Bronchial epithelial cell (primary cell): ENCODE data around the gene B3GALT5. TPM values are rescaled to one million over a fixed set of nuclear protein-coding genes. Genes with fewer than 3 reads are reported as not detected.

Source experiments
- DNase-seq: peaks from one replicate; pipeline ENCODE4 v3.0.0-alpha.2; 2010; ENCODE audit warnings: low read depth
- FAIRE-seq: peaks from 2 replicates; lab custom pipeline; 2011; peaks lifted over from hg19 to GRCh38; lab: Jason Lieb, UNC
- H3K27me3 ChIP-seq: 2 replicates; pipeline ENCODE4 v1.5.1; 2011; ENCODE audit warnings: low read length; ENCODE audit not compliant: control insufficient read depth, insufficient read depth
- H3K36me3 ChIP-seq: 2 replicates; pipeline ENCODE4 v1.5.1; 2011; ENCODE audit warnings: low read length; ENCODE audit not compliant: control insufficient read depth, insufficient read depth
- H3K4me3 ChIP-seq: 2 replicates; pipeline ENCODE4 v1.5.1; 2011; ENCODE audit warnings: mild to moderate bottlenecking, low read depth, low read length, control low read depth
- total RNA-seq: library from RNA; depleted of rRNA; stranded (reverse); fragments of >200 nt; gene quantifications from 2 replicates; pipeline ENCODE4 v1.2.1, GENCODE V29; 2014
- TF ChIP-seq, protein P1 (sequence below): IDR thresholded peaks from 2 replicates; pipeline ENCODE4 v1.5.1; 2011; ENCODE audit warnings: mild to moderate bottlenecking, moderate library complexity, low read length, control low read depth, inconsistent platforms; ENCODE audit not compliant: insufficient read depth, severe bottlenecking

The B3GALT5 gene
- total RNA-seq, 1 donor from 2014 or later, result under 0.01 TPM

DNA sequence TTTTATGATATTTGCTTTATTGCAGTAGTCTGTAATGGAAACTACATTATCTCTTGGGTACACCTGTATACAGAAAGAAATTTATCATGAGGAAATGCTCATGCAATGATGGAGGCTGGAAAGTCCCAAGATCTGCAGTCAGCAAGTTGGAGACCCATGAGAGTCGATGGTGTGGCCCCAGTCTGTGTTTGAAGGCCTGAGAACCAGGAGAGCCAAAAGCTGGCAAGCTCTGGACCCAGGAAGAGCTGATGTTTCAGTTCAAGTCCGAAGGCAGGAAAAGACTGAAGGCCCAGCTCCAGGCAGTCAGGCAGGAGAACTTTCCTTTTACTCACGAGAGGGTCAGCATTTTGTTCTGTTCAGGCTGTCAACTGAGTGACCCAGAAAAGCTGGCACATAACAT, 42.2 kb downstream of the B3GALT5 start:
- DNase-seq, result no peak
- TF ChIP-seq, protein P1, sequence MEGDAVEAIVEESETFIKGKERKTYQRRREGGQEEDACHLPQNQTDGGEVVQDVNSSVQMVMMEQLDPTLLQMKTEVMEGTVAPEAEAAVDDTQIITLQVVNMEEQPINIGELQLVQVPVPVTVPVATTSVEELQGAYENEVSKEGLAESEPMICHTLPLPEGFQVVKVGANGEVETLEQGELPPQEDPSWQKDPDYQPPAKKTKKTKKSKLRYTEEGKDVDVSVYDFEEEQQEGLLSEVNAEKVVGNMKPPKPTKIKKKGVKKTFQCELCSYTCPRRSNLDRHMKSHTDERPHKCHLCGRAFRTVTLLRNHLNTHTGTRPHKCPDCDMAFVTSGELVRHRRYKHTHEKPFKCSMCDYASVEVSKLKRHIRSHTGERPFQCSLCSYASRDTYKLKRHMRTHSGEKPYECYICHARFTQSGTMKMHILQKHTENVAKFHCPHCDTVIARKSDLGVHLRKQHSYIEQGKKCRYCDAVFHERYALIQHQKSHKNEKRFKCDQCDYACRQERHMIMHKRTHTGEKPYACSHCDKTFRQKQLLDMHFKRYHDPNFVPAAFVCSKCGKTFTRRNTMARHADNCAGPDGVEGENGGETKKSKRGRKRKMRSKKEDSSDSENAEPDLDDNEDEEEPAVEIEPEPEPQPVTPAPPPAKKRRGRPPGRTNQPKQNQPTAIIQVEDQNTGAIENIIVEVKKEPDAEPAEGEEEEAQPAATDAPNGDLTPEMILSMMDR, result no peak
- no peak overlapping the region for H3K4me3 ChIP-seq
- no peak for FAIRE-seq
- H3K36me3 ChIP-seq, result no peaks in the 10 kb centered on the region
- H3K27me3 ChIP-seq, result no peaks in the 10 kb centered on the region

DNA sequence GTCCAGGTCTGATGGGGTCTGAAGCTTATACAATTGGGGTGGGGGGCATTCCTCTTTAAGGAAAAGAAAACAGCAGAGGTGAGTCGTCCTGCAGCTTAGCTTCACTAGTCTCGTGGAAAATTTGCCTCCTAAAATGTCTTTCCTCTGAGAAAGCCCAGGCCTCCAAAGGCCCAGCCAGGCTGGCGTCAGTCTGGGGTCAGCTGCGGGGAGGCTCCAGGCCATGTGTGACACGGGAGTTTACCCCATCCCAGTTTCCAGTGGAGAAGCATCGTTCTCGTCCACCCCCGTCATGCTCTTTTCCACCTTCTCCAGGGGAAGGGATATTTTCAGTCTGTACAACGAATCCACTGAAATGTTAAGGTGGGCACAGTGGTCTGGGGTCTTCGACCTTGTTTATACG, 42.8 kb downstream of the B3GALT5 start:
- FAIRE-seq, result no peak
- Histone ChIP-seq H3K27me3 (no peaks in the 10 kb centered on the region), H3K4me3 (no peak overlapping the region), H3K36me3 (no peaks in the 10 kb centered on the region)
- DNase-seq, result no peak
- TF ChIP-seq, protein P1, result no peak

DNA sequence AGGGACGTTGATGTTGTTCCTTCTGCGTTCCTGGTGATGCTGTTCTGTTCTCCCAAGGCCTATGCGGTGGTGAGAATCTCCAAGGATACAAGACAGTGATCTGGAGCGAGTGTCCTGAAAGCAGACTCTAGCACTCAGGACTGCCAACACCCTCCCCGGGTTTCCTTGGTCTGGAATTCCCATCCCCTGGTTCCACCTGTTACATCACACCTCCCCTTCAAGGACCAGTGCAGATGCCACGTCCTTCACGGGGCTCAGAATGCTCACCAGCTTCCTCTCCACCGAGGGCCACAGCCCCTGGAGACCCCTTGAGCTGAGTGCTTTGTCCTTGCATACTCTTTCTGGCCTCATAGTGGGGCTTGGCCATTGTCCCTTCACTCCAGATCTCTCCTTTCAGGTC, 43.5 kb downstream of the B3GALT5 start:
- Histone ChIP-seq H3K36me3 (no peaks in the 10 kb centered on the region), H3K27me3 (no peaks in the 10 kb centered on the region), H3K4me3 (no peak overlapping the region)
- TF ChIP-seq, protein P1, result no peak
- FAIRE-seq (no peak), DNase-seq (no peak)

DNA sequence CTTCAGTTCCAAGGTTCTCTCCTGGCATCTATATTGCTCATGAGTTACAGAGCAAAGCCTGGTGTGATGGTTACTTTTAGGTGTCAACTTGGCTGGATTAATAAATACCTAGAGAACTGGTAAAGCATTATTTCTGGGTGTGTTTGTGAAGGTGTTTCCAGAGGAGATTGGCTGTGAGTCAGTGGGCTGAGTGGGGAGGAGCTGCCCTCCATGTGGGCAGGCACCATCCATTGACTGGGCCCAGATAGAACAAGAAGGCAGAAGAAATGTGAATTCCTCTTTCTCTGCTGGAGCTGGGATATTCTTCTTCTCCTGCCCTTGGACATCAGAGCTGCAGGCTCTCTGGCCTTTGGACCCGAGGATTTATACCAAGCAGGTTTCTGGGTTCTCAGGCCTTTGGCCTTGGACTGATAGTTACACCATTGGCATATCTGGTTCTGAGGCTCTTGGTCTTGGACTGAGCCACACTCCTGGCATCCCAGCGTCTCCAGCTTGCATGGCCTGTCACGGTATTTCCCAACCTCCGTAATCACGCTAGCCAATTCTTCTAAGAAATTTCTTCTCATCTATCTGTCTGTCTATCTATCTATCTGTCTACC, 44.5 kb downstream of the B3GALT5 start:
- DNase-seq, result no peak
- TF ChIP-seq, protein P1, result no peak
- Histone ChIP-seq H3K4me3 (no peak overlapping the region), H3K36me3 (no peaks in the 10 kb centered on the region), H3K27me3 (no peaks in the 10 kb centered on the region)
- FAIRE-seq, result no peak

DNA sequence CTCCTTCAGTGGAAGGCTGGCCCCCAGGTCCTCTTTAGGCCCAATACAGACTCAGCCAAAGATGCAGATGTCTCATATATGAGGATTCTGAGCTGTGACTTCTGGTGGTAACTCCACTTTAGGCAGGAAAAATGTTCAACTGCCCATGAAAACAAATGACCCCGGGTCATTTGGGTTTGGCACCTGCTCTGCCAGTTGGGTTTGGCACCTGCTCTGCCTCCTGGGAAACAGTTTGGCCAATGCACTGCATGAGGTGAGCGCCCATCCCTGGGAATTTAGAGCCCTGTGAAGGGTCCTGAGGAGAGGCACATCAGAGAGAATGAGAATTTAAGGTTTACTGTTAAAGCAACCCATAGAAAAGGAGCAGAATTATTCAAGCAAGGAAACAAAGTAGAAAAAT, 45.3 kb downstream of the B3GALT5 start:
- no peak for FAIRE-seq
- no peak for DNase-seq
- TF ChIP-seq, protein P1, result no peak
- Histone ChIP-seq H3K27me3 (no peaks in the 10 kb centered on the region), H3K36me3 (no peaks in the 10 kb centered on the region), H3K4me3 (no peak overlapping the region)
